DOHH2 (cell line): ENCODE measurements around the gene RGS3.

Source experiments
- H3F3A ChIP-seq: fragments of 200-600 bp; sonication (generic), shearing (Covaris generic); 2 replicates; pipeline ENCODE4 v1.6.0; 2016; ENCODE audit warnings: antibody characterized with exemption, mild to moderate bottlenecking; ENCODE audit not compliant: control insufficient read depth, insufficient read depth
- H3K27ac ChIP-seq: fragments of 200-600 bp; sonication (generic); 2 replicates; pipeline ENCODE4 v1.5.1; 2014; ENCODE audit warnings: low read depth, mild to moderate bottlenecking, low read length, moderate library complexity
- H3K27me3 ChIP-seq: fragments of 200-600 bp; sonication (generic); 2 replicates; pipeline ENCODE4 v1.6.1; 2014; ENCODE audit warnings: mild to moderate bottlenecking, low read length, mixed read lengths; ENCODE audit not compliant: control insufficient read depth
- H3K36me3 ChIP-seq: fragments of 200-600 bp; sonication (generic); 2 replicates; pipeline ENCODE4 v1.6.1; 2014; ENCODE audit warnings: mild to moderate bottlenecking, low read length, moderate library complexity, mixed read lengths; ENCODE audit not compliant: control insufficient read depth
- H3K4me1 ChIP-seq: fragments of 200-600 bp; sonication (generic); 2 replicates; pipeline ENCODE4 v1.6.1; 2014; ENCODE audit warnings: mild to moderate bottlenecking, low read length, mixed read lengths; ENCODE audit not compliant: control insufficient read depth
- H3K4me2 ChIP-seq: fragments of 200-600 bp; sonication (generic); 2 replicates; pipeline ENCODE4 v1.6.0; 2014; ENCODE audit warnings: mild to moderate bottlenecking, low read length, moderate library complexity
- H3K4me3 ChIP-seq: fragments of 200-600 bp; sonication (generic); 2 replicates; pipeline ENCODE4 v1.5.1; 2014; ENCODE audit warnings: mild to moderate bottlenecking, low read length, mixed read lengths
- H3K79me2 ChIP-seq: fragments of 200-600 bp; sonication (generic); 2 replicates; pipeline ENCODE4 v1.6.1; 2014; ENCODE audit warnings: mild to moderate bottlenecking, low read length, mixed read lengths; ENCODE audit not compliant: control insufficient read depth
- H3K9me2 ChIP-seq: fragments of 200-600 bp; sonication (generic); replicated peaks from 2 replicates; pipeline ENCODE4 v1.6.1; 2014; ENCODE audit warnings: mild to moderate bottlenecking, low read length, mixed read lengths; ENCODE audit not compliant: control insufficient read depth
- H3K9me3 ChIP-seq: fragments of 200-600 bp; sonication (generic); 2 replicates; pipeline ENCODE4 v1.6.1; 2014; ENCODE audit warnings: antibody characterized with exemption, low read length, mixed read lengths; ENCODE audit not compliant: control insufficient read depth, insufficient read depth
- H4K20me1 ChIP-seq: fragments of 200-600 bp; sonication (generic); 2 replicates; pipeline ENCODE4 v1.6.0; 2014; ENCODE audit warnings: low read depth, mild to moderate bottlenecking, antibody characterized with exemption, low read length, moderate library complexity; ENCODE audit not compliant: control insufficient read depth, insufficient read depth
- EZH2phosphoT487 ChIP-seq: fragments of 200-600 bp; sonication (generic); IDR thresholded peaks from 2 replicates; pipeline ENCODE4 v1.6.1; 2017; ENCODE audit warnings: borderline replicate concordance, mild to moderate bottlenecking, antibody characterized with exemption, low read length, moderate library complexity, mixed read lengths
- TF ChIP-seq, protein P1 (sequence below): fragments of 200-600 bp; sonication (generic); IDR thresholded peaks from one replicate; pipeline ENCODE4 v1.5.1; 2014; ENCODE audit warnings: antibody characterized with exemption, mild to moderate bottlenecking, low read depth, low read length; ENCODE audit not compliant: poor library complexity, severe bottlenecking

Gene RGS3

DNA sequence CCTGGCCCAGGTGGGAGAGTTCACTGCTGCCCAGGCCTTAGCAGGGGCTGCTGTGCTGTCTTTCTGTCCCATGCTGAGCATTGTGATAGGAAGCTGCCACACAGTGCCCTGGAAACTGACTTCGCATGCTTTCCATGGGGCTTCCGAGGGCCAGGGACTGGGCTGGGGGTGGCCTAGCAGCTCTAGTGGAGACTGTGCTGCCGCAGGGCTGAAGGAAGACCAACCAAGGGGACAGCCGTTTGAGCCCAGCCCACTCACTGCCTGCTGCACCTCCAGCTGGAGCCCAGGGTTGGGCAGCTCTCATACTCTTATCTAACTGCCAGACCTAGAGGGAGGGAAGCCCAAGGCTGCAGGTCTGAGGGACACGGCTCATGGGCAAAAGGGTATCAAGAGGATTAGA, 79.2 kb downstream of the RGS3 start:
- no peaks in the 10 kb centered on the region for H3K27me3 ChIP-seq
- H4K20me1 ChIP-seq, result no peaks in the 10 kb centered on the region
- no peaks in the 10 kb centered on the region for H3K9me3 ChIP-seq
- no peak overlapping the region for H3K4me2 ChIP-seq
- H3K9me2 ChIP-seq, result no peaks in the 10 kb centered on the region
- no peak for TF ChIP-seq EZH2phosphoT487
- TF ChIP-seq, protein P1, sequence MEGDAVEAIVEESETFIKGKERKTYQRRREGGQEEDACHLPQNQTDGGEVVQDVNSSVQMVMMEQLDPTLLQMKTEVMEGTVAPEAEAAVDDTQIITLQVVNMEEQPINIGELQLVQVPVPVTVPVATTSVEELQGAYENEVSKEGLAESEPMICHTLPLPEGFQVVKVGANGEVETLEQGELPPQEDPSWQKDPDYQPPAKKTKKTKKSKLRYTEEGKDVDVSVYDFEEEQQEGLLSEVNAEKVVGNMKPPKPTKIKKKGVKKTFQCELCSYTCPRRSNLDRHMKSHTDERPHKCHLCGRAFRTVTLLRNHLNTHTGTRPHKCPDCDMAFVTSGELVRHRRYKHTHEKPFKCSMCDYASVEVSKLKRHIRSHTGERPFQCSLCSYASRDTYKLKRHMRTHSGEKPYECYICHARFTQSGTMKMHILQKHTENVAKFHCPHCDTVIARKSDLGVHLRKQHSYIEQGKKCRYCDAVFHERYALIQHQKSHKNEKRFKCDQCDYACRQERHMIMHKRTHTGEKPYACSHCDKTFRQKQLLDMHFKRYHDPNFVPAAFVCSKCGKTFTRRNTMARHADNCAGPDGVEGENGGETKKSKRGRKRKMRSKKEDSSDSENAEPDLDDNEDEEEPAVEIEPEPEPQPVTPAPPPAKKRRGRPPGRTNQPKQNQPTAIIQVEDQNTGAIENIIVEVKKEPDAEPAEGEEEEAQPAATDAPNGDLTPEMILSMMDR, result no peak
- H3F3A ChIP-seq, result no peaks in the 10 kb centered on the region
- H3K4me1 ChIP-seq, result peaks cover 8% of the 10 kb centered on the region
- no peaks in the 10 kb centered on the region for H3K79me2 ChIP-seq
- no peak overlapping the region for H3K4me3 ChIP-seq
- no peaks in the 10 kb centered on the region for H3K36me3 ChIP-seq
- H3K27ac ChIP-seq, result no peak overlapping the region

- Histone ChIP-seq H3K9me3 (no peaks in the 10 kb centered on the region), H3K27ac (no peak overlapping the region), H3K9me2 (no peaks in the 10 kb centered on the region), H3K4me2 (no peak overlapping the region), H3K79me2 (no peaks in the 10 kb centered on the region), H3K36me3 (no peaks in the 10 kb centered on the region), H3F3A (no peaks in the 10 kb centered on the region), H3K4me3 (no peak overlapping the region), H3K27me3 (no peaks in the 10 kb centered on the region), H3K4me1 (peaks cover 15% of the 10 kb centered on the region), H4K20me1 (no peaks in the 10 kb centered on the region)
- TF ChIP-seq, protein P1, result no peak
- no peak for TF ChIP-seq EZH2phosphoT487
Measured at GRCh38 chr9:113543296-113543981, 79.9 kb downstream of the RGS3 start.

GRCh38 chr9:113543982-113544303, 80.4 kb downstream of the RGS3 start:
- no peak overlapping the region for H3K4me3 ChIP-seq
- no peak overlapping the region for H3K27ac ChIP-seq
- no peaks in the 10 kb centered on the region for H3K9me3 ChIP-seq
- no peaks in the 10 kb centered on the region for H3K27me3 ChIP-seq
- H3K4me2 ChIP-seq, result no peak overlapping the region
- H3K9me2 ChIP-seq, result no peaks in the 10 kb centered on the region
- H4K20me1 ChIP-seq, result no peaks in the 10 kb centered on the region
- no peaks in the 10 kb centered on the region for H3K36me3 ChIP-seq
- H3K4me1 ChIP-seq, result peaks cover 19% of the 10 kb centered on the region
- TF ChIP-seq, protein P1, result no peak
- TF ChIP-seq EZH2phosphoT487, result no peak
- H3F3A ChIP-seq, result no peaks in the 10 kb centered on the region
- no peaks in the 10 kb centered on the region for H3K79me2 ChIP-seq
